Right kidney (tissue), 1 donor: ENCODE data around the gene RAB18.
"Not testable (repeated sequence)": the region's sequence is repeated elsewhere in the genome, so short reads cannot be mapped to it uniquely, and the experiment has no call there.

Source experiments
- DNase-seq: peaks from one replicate; pipeline ENCODE4 v3.0.0-alpha.2; 2016

Gene RAB18

GRCh38 chr10:27503498-27504006, 552 bp upstream of the RAB18 start:
- DNase-seq: no peak

DNA sequence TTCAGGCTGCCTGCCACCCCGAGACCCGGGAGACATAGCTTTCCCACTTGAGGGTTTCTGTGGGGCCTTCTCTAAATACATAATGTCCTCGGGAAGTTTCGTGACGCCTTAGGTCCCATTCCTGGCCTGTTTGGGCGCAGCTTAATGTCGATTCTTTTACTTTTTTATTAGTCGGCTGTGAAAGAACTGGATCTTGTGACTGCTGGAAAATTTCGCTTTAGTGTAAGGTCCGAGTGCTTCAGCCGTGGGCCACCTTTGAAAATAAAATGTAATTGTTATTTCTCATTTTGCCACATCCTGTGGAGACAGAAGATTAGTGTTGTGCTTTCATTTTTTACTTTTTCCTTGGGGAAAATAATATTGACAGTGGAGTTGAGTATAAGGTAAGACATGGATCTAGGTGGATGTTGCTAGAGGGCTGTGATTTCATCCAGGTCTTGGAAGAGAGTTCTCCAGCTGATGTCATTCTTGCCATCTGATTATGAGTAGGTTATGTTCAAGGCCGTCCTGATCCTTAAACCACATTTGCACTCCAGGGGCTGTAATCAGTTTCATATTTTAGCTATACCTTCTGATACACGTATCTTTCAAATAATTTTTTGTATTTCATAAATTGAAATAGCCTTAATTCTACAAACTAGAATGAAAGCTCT, 830 bp downstream of the RAB18 start:
- no peak for DNase-seq

- not testable (repeated sequence) for DNase-seq
These were observed 1.4 kb downstream of the RAB18 start for GRCh38 chr10:27505537-27505936.

DNA sequence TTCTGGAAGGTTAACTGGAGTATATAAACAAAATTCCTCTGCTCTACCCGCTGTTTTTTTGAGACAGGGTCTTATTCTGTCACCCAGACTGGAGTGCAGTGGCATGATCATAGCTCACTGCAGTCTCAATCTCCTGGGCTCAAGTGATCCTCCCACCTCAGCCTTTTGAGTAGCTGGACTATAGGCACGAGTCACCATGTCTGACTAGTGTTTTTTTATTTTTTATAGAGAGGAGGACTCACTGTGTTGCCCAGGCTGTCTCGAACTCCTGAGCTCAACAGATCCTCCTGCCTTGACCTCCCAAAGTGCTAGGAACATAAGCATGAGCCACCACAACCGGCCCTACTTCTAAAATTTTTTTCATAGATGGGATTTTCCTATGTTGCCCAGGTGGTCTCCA, 2.2 kb downstream of the RAB18 start:
- DNase-seq: no peak

GRCh38 chr10:27512548-27512947, 8.4 kb downstream of the RAB18 start:
- no peak for DNase-seq

DNA sequence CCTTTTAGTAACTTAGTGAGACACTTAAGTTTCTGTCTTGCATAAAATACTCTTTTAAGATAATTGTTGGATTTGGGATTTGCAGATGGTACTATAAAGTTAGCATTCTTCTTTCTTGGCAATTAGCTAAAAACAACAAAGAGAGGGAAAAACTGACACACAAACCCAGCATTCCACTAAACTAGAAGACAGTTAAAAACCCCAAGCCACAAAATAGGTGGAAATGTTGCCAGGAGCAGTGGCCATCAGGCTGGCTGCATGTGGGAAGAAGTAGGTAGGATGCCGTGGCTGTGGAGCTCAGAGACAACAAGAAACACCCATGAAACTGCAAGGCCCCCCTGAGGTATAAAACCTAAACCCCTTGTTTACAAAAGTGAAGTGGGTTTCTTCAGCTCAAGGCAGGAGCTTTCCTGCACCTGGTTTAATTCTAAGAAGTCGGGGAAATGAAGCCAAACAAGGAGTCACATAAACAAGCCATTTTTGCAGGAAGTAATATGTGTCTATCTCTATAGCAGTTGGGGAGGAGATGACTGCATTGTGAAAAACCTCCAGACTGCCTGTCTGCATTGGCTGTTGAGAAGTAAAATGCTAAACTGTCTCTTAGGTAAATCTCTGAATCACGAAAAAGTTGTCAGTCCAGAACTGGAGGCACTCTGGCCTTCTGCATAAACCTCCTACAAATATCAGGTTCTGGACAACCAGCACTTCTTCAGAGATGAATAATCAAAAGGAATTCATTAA, 9.5 kb downstream of the RAB18 start:
- DNase-seq: no peak

DNA sequence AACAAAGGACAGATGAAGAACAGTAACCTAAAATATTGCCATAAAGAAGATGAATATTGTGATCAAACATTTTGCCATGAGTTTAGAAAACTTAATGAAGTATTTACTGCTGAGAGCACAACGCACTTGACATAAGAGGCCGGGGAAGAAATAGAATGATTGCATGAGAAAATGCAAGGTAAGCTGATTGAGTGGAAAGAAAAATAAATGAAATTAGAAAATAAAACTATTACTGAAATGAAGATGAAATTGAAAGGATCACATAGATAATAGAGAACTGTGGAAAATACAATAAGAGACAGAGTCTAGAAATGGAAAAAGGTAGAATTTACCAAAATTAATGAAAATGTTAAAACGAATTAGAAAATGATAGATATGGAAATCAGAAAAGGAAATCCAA, 10.1 kb downstream of the RAB18 start:
- no peak for DNase-seq

GRCh38 chr10:27518261-27518660, 14.2 kb downstream of the RAB18 start:
- no peak for DNase-seq

DNA sequence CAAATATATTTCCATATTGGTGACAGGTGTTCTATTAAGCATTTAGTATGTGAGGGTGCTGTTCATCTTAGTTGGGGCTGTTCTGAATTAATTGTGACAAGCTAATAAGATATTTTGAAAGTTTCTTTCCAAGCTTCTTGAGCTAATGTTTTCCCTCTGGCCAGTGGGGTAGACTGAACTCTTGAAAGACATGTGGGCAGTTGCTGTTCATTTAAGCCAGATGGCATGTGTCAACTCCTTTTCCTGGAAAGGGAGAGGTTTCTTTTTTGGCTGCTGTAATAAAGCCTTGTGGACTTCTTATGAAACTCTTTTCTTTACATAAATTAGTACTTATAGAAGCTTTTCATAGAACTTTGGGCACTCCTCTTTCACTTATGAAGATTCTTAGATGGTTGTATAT, 21.7 kb downstream of the RAB18 start:
- no peak for DNase-seq

GRCh38 chr10:27526242-27526641, 22.1 kb downstream of the RAB18 start:
- DNase-seq: no peak

GRCh38 chr10:27527666-27528295, 23.7 kb downstream of the RAB18 start:
- DNase-seq: no peak

GRCh38 chr10:27529010-27529783, 25.1 kb downstream of the RAB18 start:
- no peak for DNase-seq

- DNase-seq: no peak
These were observed 26.4 kb downstream of the RAB18 start for GRCh38 chr10:27530477-27530876.

- DNase-seq: no peak
These were observed 27.3 kb downstream of the RAB18 start for GRCh38 chr10:27531336-27531847.

- DNase-seq: no peak
These were observed 30.1 kb downstream of the RAB18 start for GRCh38 chr10:27534161-27534700.

DNA sequence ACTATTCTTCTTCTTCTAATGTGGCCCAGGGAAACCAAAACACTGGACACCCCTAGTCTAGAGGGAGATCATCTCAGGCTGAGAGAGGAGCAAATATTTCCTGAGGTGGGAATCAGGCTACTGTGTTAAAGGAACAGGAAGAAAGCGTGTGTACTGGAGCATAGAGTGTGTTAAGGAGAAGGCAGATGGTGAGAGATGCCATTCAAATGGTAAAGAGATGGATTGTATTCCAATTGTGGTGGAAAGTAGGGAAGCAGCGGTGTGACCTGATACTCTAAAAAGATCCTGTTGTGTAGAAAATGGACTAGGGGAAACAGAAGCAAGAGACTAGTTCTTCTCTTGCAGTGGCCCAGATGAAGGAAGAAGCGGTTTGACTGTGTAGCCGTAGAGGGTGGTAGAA, 31.2 kb downstream of the RAB18 start:
- DNase-seq: no peak

DNA sequence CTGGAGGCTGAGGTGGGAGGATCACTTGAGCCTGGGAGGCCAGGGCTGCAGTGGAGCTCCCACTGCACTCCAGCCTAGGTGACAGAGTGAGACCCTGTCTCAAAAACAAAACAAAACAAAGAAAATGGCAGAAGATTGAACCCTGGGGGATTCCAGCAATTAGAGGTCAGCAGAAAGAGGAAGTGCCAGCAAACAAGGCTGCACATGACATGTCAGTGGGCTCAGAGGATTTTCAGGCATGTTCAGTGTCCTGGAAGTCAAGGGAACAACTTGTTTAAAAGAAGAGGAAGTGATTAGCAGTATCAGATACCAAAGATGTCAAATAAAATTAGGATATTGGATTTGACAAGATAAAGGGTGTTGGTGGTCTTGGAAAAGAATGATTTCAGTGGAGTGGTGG, 32.3 kb downstream of the RAB18 start:
- no peak for DNase-seq

DNA sequence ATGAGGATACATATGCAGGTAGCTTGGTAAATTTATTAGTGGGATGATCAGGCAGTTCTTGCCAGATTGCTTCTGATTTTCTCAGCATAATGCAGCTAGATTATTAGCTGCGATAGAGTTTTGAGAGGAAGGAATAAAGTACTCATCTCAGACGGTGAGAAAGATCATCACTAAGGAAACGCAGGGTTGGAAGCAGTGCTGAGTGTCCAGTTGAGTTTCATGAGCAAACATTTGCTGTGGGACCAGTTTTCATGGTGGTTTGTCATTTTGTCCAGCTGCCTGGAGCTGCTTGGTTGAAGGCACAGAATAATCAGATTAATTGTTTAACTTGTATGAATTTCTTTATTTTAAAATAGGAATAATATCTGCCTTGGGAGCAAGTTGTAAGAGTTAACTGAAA, 33.1 kb downstream of the RAB18 start:
- DNase-seq: no peak

- no peak for DNase-seq
These were observed 33.7 kb downstream of the RAB18 start for GRCh38 chr10:27537787-27538186.

- DNase-seq: no peak
These were observed 36.6 kb downstream of the RAB18 start for GRCh38 chr10:27540672-27541071.

DNA sequence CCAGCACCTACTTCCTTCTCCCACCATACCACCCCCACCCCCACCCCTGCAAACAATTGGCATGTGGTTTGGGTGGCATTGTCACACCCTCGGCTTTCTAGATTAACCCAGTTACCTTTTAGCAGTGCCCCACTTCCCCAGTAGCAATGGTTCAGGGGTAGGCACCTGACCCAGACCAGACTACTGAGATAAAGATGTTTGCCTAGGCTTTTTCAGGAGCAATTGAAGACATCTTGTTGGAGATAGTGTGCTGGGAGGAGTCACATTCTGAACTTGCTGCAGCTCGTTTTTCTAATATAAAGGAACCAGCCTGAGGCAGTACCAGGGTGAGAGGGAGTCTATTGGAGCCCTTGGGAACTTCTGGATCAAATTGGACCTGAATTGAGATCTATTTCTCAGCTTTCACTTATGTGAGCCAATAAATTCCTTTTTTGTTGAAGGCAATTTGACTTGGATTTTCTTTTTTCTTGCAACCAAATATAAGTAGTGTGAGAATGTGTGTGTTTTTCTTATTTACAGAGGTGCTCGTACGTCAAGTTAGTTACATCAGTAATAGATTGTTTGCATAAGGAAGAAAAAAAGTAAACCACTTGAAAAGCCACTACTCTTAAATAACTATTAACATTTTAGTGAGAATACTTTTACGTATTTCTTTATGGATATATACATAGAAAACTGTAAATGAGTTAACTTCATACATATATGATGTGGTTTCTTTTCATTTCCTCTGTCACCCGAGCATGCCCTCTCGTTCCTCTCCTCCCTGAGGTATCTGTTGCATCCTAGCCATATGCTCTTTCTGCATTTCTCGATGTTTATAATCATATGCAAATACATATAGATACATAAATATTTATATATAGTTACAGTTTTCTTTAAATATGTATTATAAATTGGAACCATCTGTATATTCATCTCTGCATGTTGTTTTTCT, 38.0 kb downstream of the RAB18 start:
- DNase-seq: no peak
